Cardiac fibroblast (primary cell): Measurements from ENCODE around the gene PAFAH1B2.
"Not testable (repeated sequence)": the region's sequence is repeated elsewhere in the genome, so short reads cannot be mapped to it uniquely, and the experiment has no call there.

Experiments
- DNase-seq, 2 donors: peaks; one replicate each; pipeline versions ENCODE4 v3.0.0 to v3.0.0-alpha.2; 2010; ENCODE audit warnings: low read depth in 2 of 2
- H3K4me3 ChIP-seq, 2 donors: replicated peaks in 1 of 2; 1 replicate in 1 of 2; 2 replicates in 1 of 2; pipeline ENCODE4 v1.5.1; 2011; ENCODE audit warnings: low read depth in 2 of 2, low read length in 2 of 2, mild to moderate bottlenecking in 2 of 2, moderate library complexity in 1 of 2
- TF ChIP-seq, protein P1 (sequence below): IDR thresholded peaks from one replicate; pipeline ENCODE4 v1.5.1; 2011; ENCODE audit warnings: low read depth, mild to moderate bottlenecking, low read length, inconsistent platforms

The PAFAH1B2 gene

DNA sequence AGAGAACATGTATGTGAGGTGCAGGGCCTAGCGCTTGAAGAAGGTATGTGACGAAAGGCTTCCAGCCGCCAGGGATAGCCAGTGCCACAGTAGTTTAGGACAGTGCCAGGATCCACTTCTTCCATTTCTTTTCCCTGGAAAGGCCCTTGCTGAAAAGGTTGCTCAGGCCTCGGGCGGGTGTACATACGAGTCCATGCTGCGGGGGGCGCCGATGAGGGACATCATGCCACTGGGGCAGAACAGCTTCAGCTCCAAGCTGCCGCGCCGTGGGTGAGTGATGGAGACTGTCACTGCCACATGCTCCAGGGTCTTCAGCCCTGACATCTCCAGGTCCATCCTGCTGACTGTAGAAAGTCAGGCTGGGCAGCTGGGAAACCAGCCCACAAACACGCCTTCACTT lies 64.6 kb downstream of the PAFAH1B2 start:
- H3K4me3 ChIP-seq = not testable (repeated sequence)
- DNase-seq = peak; percentile 40

DNA sequence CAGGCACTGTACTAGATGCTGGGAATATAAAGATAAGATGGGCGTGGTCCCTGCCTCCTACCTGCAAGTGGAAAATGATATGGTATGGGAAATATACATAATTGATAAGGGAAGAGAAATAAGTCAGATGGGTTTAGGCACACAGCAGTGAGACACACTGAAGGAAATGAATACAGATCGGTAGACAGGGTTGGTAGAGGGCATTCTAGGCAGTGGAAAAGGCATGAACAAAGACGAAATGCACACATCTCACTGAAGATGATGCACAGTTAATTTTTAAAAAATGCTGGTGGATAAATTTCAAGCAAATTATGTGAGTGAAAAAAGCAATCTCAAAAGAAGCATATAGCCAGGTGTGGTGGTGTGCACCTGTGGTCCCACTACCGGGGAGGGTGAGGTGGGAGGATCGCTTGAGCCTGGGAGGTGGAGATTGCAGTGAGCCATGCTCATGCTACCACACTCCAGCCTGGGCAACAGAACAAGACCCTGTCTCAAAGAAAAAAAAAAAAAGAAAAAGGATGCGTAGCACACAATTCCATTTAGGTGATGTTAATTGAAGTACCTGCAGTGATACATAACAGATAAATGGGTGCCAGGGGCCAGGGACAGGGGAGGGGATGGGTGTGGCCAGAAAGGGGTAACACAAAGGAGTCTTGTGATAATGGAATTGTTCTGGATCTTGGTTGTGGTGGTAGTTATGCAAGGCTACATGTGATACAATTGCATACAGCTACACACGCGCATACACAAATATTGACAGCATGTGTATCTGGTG lies 65.5 kb downstream of the PAFAH1B2 start:
- H3K4me3 ChIP-seq = not testable (repeated sequence)
- DNase-seq = peak; percentile 48 to 61

DNA sequence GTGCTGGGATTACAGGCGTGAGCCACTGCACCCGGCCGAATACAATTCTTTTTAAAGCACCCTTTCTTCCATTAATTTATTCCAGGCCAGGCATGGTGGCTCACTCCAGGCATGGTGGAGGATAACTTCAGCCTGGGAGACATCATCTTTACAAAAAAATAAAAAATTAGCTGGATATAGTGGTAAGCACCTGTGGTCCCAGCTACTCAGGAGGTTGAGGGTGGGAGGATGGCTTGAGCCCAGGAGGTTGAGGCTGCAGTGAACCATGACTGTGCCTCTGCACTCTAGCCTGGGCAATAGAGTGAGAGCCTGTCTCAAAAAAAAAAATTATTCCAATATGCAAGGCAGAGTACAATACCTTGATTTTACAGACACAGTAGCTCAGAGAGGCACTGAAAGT lies 66.5 kb downstream of the PAFAH1B2 start:
- TF ChIP-seq, protein P1, sequence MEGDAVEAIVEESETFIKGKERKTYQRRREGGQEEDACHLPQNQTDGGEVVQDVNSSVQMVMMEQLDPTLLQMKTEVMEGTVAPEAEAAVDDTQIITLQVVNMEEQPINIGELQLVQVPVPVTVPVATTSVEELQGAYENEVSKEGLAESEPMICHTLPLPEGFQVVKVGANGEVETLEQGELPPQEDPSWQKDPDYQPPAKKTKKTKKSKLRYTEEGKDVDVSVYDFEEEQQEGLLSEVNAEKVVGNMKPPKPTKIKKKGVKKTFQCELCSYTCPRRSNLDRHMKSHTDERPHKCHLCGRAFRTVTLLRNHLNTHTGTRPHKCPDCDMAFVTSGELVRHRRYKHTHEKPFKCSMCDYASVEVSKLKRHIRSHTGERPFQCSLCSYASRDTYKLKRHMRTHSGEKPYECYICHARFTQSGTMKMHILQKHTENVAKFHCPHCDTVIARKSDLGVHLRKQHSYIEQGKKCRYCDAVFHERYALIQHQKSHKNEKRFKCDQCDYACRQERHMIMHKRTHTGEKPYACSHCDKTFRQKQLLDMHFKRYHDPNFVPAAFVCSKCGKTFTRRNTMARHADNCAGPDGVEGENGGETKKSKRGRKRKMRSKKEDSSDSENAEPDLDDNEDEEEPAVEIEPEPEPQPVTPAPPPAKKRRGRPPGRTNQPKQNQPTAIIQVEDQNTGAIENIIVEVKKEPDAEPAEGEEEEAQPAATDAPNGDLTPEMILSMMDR = no peak
- no peak overlapping the region for H3K4me3 ChIP-seq
- DNase-seq = peak in 1 of 2 donors; percentile 27

DNA sequence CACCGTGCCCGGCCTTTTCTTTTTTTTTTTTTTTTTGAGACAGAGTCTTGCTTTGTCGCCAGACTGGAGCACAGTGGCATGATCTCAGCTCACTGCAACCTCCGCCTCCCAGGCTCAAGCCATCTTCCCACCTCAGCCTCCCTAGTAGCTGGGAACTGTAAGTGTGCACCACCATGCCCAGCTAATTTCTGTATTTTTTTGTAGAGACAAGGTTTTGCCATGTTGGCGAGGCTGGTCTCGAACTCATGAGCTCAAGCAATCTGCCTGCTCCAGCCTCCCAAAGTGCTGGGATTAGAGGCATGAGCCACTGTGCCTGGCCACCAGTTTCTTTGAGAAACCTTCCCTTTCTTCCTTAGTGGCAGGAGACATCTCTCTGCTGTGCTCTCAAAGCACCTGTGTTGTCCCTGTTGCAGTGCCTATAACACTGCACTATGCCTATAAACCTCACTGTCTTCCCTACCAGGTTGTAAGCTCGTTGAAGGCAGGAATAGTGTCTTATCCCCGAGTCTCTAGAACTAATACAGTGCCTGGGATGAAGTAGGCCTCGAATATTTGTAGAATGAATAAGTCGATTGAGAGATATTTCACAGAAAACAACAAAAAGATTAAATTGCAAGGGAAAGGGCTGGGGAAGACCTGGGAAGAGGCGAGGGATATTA lies 68.7 kb downstream of the PAFAH1B2 start:
- no peak overlapping the region for H3K4me3 ChIP-seq
- TF ChIP-seq, protein P1 = no peak
- DNase-seq = no peak

DNA sequence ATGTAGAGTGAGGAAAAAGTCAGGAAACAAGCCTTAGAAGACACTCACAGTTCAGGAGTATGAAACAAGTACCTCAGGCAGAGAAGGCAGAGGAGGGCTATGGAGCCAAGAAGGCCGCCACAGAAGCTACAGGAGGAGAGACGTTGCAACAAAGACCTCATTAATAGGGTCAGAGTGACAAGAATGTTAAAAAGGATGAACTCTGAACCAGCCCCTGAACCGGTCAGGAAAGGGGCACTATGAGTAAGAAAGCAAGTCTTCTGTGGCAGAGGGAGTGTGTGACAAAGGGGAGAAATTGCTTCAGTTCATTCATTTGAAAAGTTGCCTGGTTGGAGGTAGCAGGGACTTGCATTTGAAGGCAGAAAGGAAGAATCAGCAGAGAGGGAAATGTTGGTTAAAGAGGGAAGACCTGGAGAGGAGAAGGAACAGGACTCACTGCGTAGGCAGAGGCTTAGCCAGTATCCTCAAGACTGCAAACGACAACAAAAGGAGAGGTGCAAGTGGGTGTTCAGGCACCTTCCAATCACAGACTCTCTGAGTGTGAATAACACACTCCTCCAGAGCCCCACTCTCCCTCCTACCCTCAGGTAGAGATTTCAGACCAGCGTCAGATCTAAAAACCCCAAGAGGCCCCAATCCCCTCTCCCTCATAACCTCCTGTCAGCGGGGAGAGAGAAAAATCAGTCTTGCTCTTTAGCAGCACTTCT lies 70.5 kb downstream of the PAFAH1B2 start:
- TF ChIP-seq, protein P1 = no peak
- DNase-seq = no peak
- H3K4me3 ChIP-seq = no peak overlapping the region

DNA sequence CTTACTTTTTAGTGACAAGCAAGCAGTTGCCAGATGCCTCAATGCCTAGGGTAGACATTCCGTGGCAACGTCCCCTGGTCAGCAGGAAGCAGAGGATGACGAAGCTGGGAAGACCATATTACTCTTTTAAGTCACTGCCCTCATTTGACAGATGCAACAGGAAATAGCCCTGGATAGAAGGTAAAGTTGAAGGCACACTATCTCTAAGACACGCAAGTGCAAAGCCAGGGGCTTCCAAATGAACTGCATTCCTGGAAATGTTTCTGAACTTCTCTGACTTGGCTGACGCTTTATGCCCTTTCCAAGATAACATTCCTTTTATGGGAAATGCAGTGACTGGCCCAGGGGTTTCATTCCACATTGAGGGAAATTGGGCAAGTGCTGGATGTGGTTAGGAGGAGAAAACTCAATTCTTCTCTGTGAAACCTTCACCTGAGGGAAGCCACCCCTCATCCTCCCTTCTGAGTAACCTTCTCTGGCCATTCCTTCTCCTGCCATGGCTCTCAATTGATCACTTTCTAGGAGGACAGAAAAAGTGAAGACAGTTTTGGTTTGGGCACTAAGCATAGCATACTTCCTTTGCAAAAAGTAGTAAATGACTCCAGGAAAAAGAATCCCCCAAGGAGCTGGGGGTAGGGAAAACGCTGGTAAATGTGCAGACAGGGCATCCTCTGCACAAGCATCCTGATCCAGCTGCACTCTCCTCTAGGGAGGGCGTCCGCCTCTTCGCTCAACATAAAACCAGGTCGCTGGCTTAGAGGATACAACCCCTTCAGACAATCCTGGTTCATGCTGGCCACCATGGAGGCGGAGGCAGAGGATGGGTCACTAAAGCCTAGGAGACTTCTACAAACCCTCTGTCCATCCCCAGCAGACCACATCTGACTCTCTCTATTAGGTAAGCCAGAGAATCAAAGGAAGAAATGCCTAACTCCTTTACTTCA lies 73.3 kb downstream of the PAFAH1B2 start:
- DNase-seq = peak; percentile 79 to 98
- H3K4me3 ChIP-seq = peak overlapping the region in 1 of 2 donors; percentile 2
- TF ChIP-seq, protein P1 = no peak

DNA sequence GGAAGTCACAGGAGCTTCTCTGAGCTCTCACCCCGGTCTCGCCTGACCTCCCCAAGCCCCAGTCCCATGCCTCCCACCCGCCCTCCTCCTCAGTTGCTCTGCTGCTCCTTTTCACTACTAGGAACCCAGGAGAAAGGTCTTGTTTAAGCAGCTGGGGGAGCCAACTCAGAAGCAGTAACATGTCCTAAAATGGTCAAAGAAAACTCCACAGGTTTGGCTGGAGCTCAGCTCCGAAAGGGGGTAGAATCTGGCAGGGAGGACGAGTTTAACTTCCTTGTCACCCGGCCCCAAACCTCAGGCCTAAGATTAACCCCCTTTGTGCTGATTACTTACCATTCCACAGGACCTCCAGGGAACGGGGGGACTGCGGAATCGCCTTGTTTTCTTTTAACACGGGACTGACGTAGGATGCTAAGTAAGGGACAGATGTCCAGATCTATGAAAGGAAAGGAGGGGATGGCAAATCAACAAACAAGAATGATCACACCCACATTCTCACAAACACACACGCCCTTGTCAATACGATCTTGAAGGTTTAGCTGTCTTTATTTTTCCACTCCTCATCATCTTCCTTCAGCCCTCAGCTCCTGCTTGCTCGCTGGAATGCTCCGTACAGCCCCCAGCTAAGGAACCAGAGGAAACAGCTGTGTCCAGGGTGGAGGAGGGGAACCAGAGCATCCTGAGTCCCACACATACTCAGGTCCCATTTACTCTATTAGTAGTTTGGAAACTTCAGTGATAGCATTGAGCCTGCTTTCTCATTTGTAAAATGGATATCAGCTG lies 74.2 kb downstream of the PAFAH1B2 start:
- TF ChIP-seq, protein P1 = no peak
- H3K4me3 ChIP-seq = no peak overlapping the region
- DNase-seq = peak; percentile 75 to 91
